ENCODE results near the gene AGER.

The AGER gene

GRCh38 chr6:32152769-32153563 lies 31.1 kb downstream of the AGER start:
- TF ChIP-seq, protein P1, sequence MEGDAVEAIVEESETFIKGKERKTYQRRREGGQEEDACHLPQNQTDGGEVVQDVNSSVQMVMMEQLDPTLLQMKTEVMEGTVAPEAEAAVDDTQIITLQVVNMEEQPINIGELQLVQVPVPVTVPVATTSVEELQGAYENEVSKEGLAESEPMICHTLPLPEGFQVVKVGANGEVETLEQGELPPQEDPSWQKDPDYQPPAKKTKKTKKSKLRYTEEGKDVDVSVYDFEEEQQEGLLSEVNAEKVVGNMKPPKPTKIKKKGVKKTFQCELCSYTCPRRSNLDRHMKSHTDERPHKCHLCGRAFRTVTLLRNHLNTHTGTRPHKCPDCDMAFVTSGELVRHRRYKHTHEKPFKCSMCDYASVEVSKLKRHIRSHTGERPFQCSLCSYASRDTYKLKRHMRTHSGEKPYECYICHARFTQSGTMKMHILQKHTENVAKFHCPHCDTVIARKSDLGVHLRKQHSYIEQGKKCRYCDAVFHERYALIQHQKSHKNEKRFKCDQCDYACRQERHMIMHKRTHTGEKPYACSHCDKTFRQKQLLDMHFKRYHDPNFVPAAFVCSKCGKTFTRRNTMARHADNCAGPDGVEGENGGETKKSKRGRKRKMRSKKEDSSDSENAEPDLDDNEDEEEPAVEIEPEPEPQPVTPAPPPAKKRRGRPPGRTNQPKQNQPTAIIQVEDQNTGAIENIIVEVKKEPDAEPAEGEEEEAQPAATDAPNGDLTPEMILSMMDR (conservative IDR thresholded peaks at IDR 0.05): no peak
- no peak for TF ChIP-seq ZFX (IDR thresholded peaks at IDR 0.05)

DNA sequence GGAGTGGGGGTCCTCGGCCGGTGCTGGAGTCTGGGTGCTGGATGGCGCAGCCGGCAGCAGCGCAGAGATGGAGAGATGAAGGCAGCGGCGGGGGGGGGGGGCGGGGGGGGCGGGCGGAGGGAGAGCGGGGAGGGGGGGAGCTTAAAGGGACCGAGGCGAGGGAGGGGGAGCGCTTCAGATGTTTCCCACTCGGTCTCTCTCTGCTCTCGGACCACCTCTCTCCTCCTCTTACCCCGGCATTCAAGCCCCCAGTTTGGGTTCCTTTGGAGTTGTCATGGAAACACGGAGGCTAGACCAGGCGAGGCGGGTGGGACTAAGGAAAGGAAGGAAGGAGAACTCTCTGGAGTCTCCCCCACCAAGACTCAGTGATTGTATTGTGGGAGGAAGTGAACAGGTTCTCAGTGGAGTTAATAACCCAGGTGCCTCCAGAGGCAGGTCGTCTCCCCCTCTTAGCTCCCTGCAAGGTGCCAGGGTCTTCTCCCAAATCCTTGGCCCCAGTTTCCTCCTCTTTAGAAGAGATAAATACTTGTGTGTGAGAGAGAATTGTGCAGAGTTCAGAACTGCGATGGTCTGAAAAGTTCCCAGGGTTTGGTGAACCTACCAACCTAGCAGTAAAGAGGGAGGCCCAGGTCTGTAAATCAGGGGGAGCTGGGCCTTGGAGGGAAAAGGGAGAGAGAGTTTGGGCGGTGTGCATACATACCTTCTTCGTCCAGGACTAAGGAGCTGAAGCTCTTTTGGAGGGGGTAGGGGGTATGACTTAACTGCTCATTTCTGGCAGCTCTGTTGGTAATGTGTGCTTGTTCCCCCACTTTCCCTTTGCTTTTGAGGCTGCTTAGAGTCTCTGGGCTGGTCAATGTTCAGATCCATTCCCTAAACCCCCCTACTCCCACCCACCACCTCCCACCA lies 31.9 kb downstream of the AGER start, which contains the start of gene PRRT1:
Gene PRRT1, minus strand, starts transcription at position 77 of the 906 bp plus-strand sequence. CDS start 112 bp downstream, outside the sequence.
- no peak for TF ChIP-seq ZFX (IDR thresholded peaks at IDR 0.05)
- TF ChIP-seq, protein P1 (conservative IDR thresholded peaks at IDR 0.05): no peak
- H3K27ac ChIP-seq: no peak within 1 kb of the TSS

More at GRCh38 chr6:32152769-32153563, 31.1 kb downstream of the AGER start:
- H3K27ac ChIP-seq: peak overlapping the region; percentile 83

DNA sequence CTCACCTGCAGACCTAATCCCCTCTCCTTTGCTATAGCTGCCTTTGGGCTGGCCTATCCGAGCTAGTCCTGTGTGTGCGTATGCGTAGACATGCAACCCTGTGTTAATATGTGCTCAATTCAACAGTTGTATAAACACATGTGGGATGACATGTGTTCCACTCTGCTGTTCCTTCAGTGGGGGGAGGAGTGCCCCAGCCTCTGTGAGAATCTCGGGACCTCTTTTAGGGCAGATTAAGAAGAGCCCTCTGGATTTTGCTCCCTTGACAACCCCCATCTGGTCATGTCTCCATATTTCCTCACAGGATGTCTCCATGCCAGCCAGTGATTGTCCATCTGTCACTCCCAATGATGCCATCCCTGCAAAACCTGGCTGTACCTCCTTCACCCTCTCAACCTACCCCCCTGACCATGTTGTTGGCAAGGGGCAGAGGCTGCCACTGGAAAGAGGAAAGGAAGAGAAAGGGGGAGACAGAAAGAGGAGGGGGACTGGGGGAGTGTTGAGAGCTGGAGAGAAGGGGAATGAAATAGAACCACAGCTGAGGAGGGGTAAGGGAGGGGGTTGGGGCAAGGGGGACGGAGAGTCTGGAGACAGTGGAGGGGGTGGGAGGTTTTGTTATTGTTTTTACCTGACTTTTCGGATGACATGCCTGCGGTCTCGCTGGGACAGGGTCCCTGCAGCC lies 32.7 kb downstream of the AGER start:
- H3K27ac ChIP-seq: no peak overlapping the region
- TF ChIP-seq ZFX (IDR thresholded peaks at IDR 0.05): no peak
- TF ChIP-seq, protein P1 (conservative IDR thresholded peaks at IDR 0.05): no peak

GRCh38 chr6:32149932-32150870 lies 33.9 kb downstream of the AGER start:
- no peak overlapping the region for H3K27ac ChIP-seq
- TF ChIP-seq, protein P1 (conservative IDR thresholded peaks at IDR 0.05): no peak
- TF ChIP-seq ZFX (IDR thresholded peaks at IDR 0.05): no peak

GRCh38 chr6:32149092-32149755 lies 34.8 kb downstream of the AGER start:
- H3K27ac ChIP-seq: no peak overlapping the region
- TF ChIP-seq, protein P1 (conservative IDR thresholded peaks at IDR 0.05): no peak
- no peak for TF ChIP-seq ZFX (IDR thresholded peaks at IDR 0.05)
